Measurements from ENCODE around the gene MCTP1.

The MCTP1 gene

GRCh38 chr5:94810281-94810680 lies 474.6 kb downstream of the MCTP1 start:
- TF ChIP-seq GATA2 (IDR thresholded peaks at IDR 0.05; ENCODE audit: low read depth, low read length) (no peak), GATA3 (IDR thresholded peaks at IDR 0.05; ENCODE audit: low read depth, low read length) (no peak)

GRCh38 chr5:94808497-94808896 lies 476.4 kb downstream of the MCTP1 start:
- no peak for TF ChIP-seq GATA3 (IDR thresholded peaks at IDR 0.05; ENCODE audit: low read depth, low read length)

- TF ChIP-seq GATA2 (IDR thresholded peaks at IDR 0.05; ENCODE audit: low read depth, low read length) = no peak
Observed at GRCh38 chr5:94807985-94808384, 476.9 kb downstream of the MCTP1 start.

- no peak for TF ChIP-seq GATA3 (IDR thresholded peaks at IDR 0.05; ENCODE audit: low read depth, low read length)
- no peak for TF ChIP-seq GATA2 (IDR thresholded peaks at IDR 0.05; ENCODE audit: low read depth, low read length)
Observed at GRCh38 chr5:94802450-94802849, 482.4 kb downstream of the MCTP1 start.

- TF ChIP-seq GATA2 (IDR thresholded peaks at IDR 0.05; ENCODE audit: low read depth, low read length) (no peak), GATA3 (IDR thresholded peaks at IDR 0.05; ENCODE audit: low read depth, low read length) (no peak)
Observed at GRCh38 chr5:94796586-94796985, 488.3 kb downstream of the MCTP1 start.

- no peak for TF ChIP-seq GATA2 (IDR thresholded peaks at IDR 0.05; ENCODE audit: low read depth, low read length)
- no peak for TF ChIP-seq GATA3 (IDR thresholded peaks at IDR 0.05; ENCODE audit: low read depth, low read length)
Observed at GRCh38 chr5:94793816-94794198, 491.1 kb downstream of the MCTP1 start.

GRCh38 chr5:94793113-94793815 lies 491.6 kb downstream of the MCTP1 start:
- TF ChIP-seq GATA2 (IDR thresholded peaks at IDR 0.05; ENCODE audit: low read depth, low read length) (no peak), GATA3 (IDR thresholded peaks at IDR 0.05; ENCODE audit: low read depth, low read length) (no peak)

- TF ChIP-seq GATA2 (IDR thresholded peaks at IDR 0.05; ENCODE audit: low read depth, low read length) = no peak
- no peak for TF ChIP-seq GATA3 (IDR thresholded peaks at IDR 0.05; ENCODE audit: low read depth, low read length)
Observed at GRCh38 chr5:94791829-94792228, 493.1 kb downstream of the MCTP1 start.

GRCh38 chr5:94788527-94788926 lies 496.4 kb downstream of the MCTP1 start:
- TF ChIP-seq GATA2 (IDR thresholded peaks at IDR 0.05; ENCODE audit: low read depth, low read length) = no peak
- no peak for TF ChIP-seq GATA3 (IDR thresholded peaks at IDR 0.05; ENCODE audit: low read depth, low read length)

- TF ChIP-seq GATA3 (IDR thresholded peaks at IDR 0.05; ENCODE audit: low read depth, low read length) (no peak), GATA2 (IDR thresholded peaks at IDR 0.05; ENCODE audit: low read depth, low read length) (no peak)
Observed at GRCh38 chr5:94784536-94785505, 500.1 kb downstream of the MCTP1 start.

GRCh38 chr5:94782383-94782782 lies 502.5 kb downstream of the MCTP1 start:
- no peak for TF ChIP-seq GATA2 (IDR thresholded peaks at IDR 0.05; ENCODE audit: low read depth, low read length)
- TF ChIP-seq GATA3 (IDR thresholded peaks at IDR 0.05; ENCODE audit: low read depth, low read length) = no peak

GRCh38 chr5:94779684-94780083 lies 505.2 kb downstream of the MCTP1 start:
- TF ChIP-seq GATA3 (IDR thresholded peaks at IDR 0.05; ENCODE audit: low read depth, low read length) = no peak
- no peak for TF ChIP-seq GATA2 (IDR thresholded peaks at IDR 0.05; ENCODE audit: low read depth, low read length)

GRCh38 chr5:94778732-94779131 lies 506.2 kb downstream of the MCTP1 start:
- TF ChIP-seq GATA2 (IDR thresholded peaks at IDR 0.05; ENCODE audit: low read depth, low read length) = no peak
- TF ChIP-seq GATA3 (IDR thresholded peaks at IDR 0.05; ENCODE audit: low read depth, low read length) = no peak

GRCh38 chr5:94778299-94778698 lies 506.6 kb downstream of the MCTP1 start:
- no peak for TF ChIP-seq GATA2 (IDR thresholded peaks at IDR 0.05; ENCODE audit: low read depth, low read length)
- TF ChIP-seq GATA3 (IDR thresholded peaks at IDR 0.05; ENCODE audit: low read depth, low read length) = no peak
